Measurements from ENCODE around the gene ROBO1. TPM values are rescaled to one million over a fixed set of nuclear protein-coding genes. Genes with fewer than 3 reads are reported as not detected.

The ROBO1 gene
- total and polyA plus RNA-seq, 2 of the 8 experiments (the other 6 are each of a cell fraction or from before 2014, with no cell fraction given), result 51.4 to 91.0 TPM

GRCh38 chr3:78765671-78766485 lies 1001.9 kb downstream of the ROBO1 start:
- Histone ChIP-seq H3K79me2 (ENCODE audit: control insufficient read depth in 1 of 2, insufficient read depth in 2 of 2, low read length in 2 of 2) (no peaks in the 10 kb centered on the region; a peak in 1 of 4 replicates), H2BK12ac (ENCODE audit: low read depth, low read length) (no peak overlapping the region)
- TF ChIP-seq RBBP5 (IDR thresholded peaks at IDR 0.05; ENCODE audit: borderline replicate concordance, low read depth, low read length) (no peak), TEAD4 (IDR thresholded peaks at IDR 0.05; ENCODE audit: low read depth, low read length) (no peak), CHD1 (IDR thresholded peaks at IDR 0.05; ENCODE audit: low read depth, low read length) (no peak), RXRA (IDR thresholded peaks at IDR 0.05; ENCODE audit: insufficient read depth, low read depth, low read length) (no peak), TAF1 (IDR thresholded peaks at IDR 0.05; ENCODE audit: low read depth, low read length) (no peak), RAD21 (IDR thresholded peaks at IDR 0.05 in 1 of 2, conservative IDR thresholded peaks at IDR 0.05 in 1 of 2; ENCODE audit: low read depth in 2 of 2, low read length in 2 of 2) (no peak), EZH2 (IDR thresholded peaks at IDR 0.05; ENCODE audit: low read depth, low read length, severe bottlenecking) (no peak), NANOG (IDR thresholded peaks at IDR 0.05; ENCODE audit: insufficient read depth, low read depth, low read length, poor library complexity, severe bottlenecking) (no peak), EP300 (IDR thresholded peaks at IDR 0.05; ENCODE audit: borderline replicate concordance in 1 of 2, low read depth in 2 of 2, low read length in 2 of 2) (no peak), BACH1 (IDR thresholded peaks at IDR 0.05; ENCODE audit: low read length) (no peak), KDM4A (IDR thresholded peaks at IDR 0.05; ENCODE audit: low read depth, low read length, severe bottlenecking) (no peak), GTF2F1 (IDR thresholded peaks at IDR 0.05; ENCODE audit: borderline replicate concordance, low read depth, low read length) (no peak)

More at GRCh38 chr3:78765671-78766485, 1001.9 kb downstream of the ROBO1 start:
- Histone ChIP-seq H3K18ac (ENCODE audit: extremely low read depth, low read length) (no peak overlapping the region), H3K14ac (ENCODE audit: insufficient read length) (no peak overlapping the region), H3K4me2 (ENCODE audit: insufficient read depth in 1 of 2, low read depth in 2 of 2, low read length in 2 of 2) (no peak overlapping the region), H2BK5ac (ENCODE audit: low read depth, low read length) (no peak overlapping the region), H3K9me3 (ENCODE audit: insufficient read depth in 2 of 2, low read depth in 1 of 2, low read length in 1 of 2) (no peaks in the 10 kb centered on the region), H3K23me2 (ENCODE audit: low read depth, low read length) (no peaks in the 10 kb centered on the region), H3K79me1 (ENCODE audit: low read depth, low read length) (no peaks in the 10 kb centered on the region), H2BK120ac (replicated peaks; ENCODE audit: low read depth, low read length) (no peak overlapping the region), H3K27ac (ENCODE audit: low read depth, low read length) (no peak overlapping the region), H4K91ac (replicated peaks; ENCODE audit: insufficient read length, low read length) (no peak overlapping the region), H2BK20ac (ENCODE audit: low read length) (no peak overlapping the region), H2AFZ (ENCODE audit: low read length) (no peak overlapping the region), H3K23ac (ENCODE audit: insufficient read length) (no peak overlapping the region), H3K36me3 (ENCODE audit: control insufficient read depth in 2 of 4, insufficient read depth in 4 of 4, low read length in 3 of 4) (no peaks in the 10 kb centered on the region; a peak in 1 of 8 replicates), H3K4ac (replicated peaks; ENCODE audit: insufficient read length, low read depth, low read length) (no peak overlapping the region), H3K27me3 (replicated peaks in 1 of 4; ENCODE audit: control insufficient read depth in 3 of 4, extremely low read depth in 1 of 4, insufficient read depth in 3 of 4, low read length in 3 of 4) (peaks cover 0 to 1% (median 0%) of the 10 kb centered on the region in 4 experiments; a peak in 1 of 7 replicates), H4K8ac (ENCODE audit: extremely low read depth, insufficient read depth, low read length) (no peak overlapping the region), H2BK15ac (ENCODE audit: low read length) (no peak overlapping the region), H3K4me1 (replicated peaks in 1 of 4; ENCODE audit: control insufficient read depth in 3 of 4, insufficient read depth in 4 of 4, low read length in 3 of 4) (no peaks in the 10 kb centered on the region), H2AK5ac (ENCODE audit: low read depth, low read length) (no peak overlapping the region), H3K4me3 (ENCODE audit: extremely low read depth in 1 of 4, insufficient read depth in 2 of 4, low read depth in 3 of 4, low read length in 4 of 4) (no peak overlapping the region), H3K9ac (replicated peaks in 1 of 4; ENCODE audit: extremely low read depth in 1 of 4, low read depth in 3 of 4, low read length in 3 of 4) (no peak overlapping the region), H4K5ac (ENCODE audit: insufficient read length, low read depth, low read length) (no peak overlapping the region), H4K20me1 (replicated peaks in 1 of 2; ENCODE audit: control insufficient read depth in 1 of 2, insufficient read depth in 2 of 2, low read length in 2 of 2) (no peaks in the 10 kb centered on the region), H3K56ac (replicated peaks; ENCODE audit: insufficient read length, low read depth, low read length) (no peak overlapping the region)
- 85% methylated on average over 5 of the region's 5 CpGs; no CpG with 5 or more reads in 1 of the 2 experiments for WGBS, 2 experiments (ENCODE audit: extremely low coverage in 1 of 2, insufficient coverage in 1 of 2, insufficient read length in 1 of 2, insufficient replicate concordance in 2 of 2, low coverage in 1 of 2, low lambda C conversion rate in 2 of 2, missing lambda C conversion rate in 1 of 2)
- DNase-seq (ENCODE audit: low read depth in 1 of 2, low spot score in 2 of 2), result no peak
- POLR2A ChIA-PET (ENCODE audit: partially characterized antibody), result no interaction called here
- CTCF ChIA-PET (ENCODE audit: partially characterized antibody), result interaction anchor here (0.7 kb wide), 1 partner anchor 13 kb away, joined by 3 read pairs; no protein-coding TSS in a partner anchor
- no peak for FAIRE-seq
